NB4 (cell line): ENCODE results near the gene THBS3.
"Not testable (repeated sequence)": the region's sequence is repeated elsewhere in the genome, so short reads cannot be mapped to it uniquely, and the experiment has no call there.

Source experiments
- CTCF ChIP-seq: IDR thresholded peaks from one replicate; pipeline ENCODE4 v1.5.1; 2012; ENCODE audit warnings: low read depth, low read length
- POLR2A ChIP-seq: IDR thresholded peaks from 2 replicates; pipeline ENCODE4 v1.6.1; 2011; ENCODE audit warnings: mild to moderate bottlenecking; ENCODE audit not compliant: insufficient read length; ENCODE audit errors: extremely low read depth

- not testable (repeated sequence) for TF ChIP-seq CTCF, POLR2A
Observed at GRCh38 chr1:155163785-155164184, 43.9 kb downstream of the THBS3 start.
